ENCODE data around the gene DGKB. TPM values are rescaled to one million over a fixed set of nuclear protein-coding genes. Genes with fewer than 3 reads are reported as not detected.

DGKB gene
- polyA plus RNA-seq (ENCODE audit: insufficient read length in 3 of 3): 1 to 10 TPM; 2.3 to 3.3 (median 2.6) TPM
- long read RNA-seq, donor 1: 0 reads
- long read RNA-seq, donor 2: 0 reads
- long read RNA-seq, donor 3: 0 reads
- long read RNA-seq, donor 4: 0 reads
- long read RNA-seq, donor 5: 0 reads
- long read RNA-seq, donor 6: 0 reads
- long read RNA-seq, donor 7: 0 reads
- long read RNA-seq, donor 8: 0 reads
- long read RNA-seq, donor 9: 0 reads
- long read RNA-seq, donor 10: 0 reads
- long read RNA-seq, donor 11: 0 reads
- long read RNA-seq, donor 12: 0 reads
- long read RNA-seq, donor 13: 0 reads
- long read RNA-seq, donor 14: 0 reads
- long read RNA-seq, donor 15: 0 reads
- long read RNA-seq, donor 16: 0 reads

GRCh38 chr7:14902589-14903067, at the start of gene DGKB:
DGKB (minus strand) TSS chr7:14902751.
- DNase-seq: peak; percentile 36

- no peak for DNase-seq
These were observed 47.5 kb upstream of the DGKB start for GRCh38 chr7:14950013-14950412.

DNA sequence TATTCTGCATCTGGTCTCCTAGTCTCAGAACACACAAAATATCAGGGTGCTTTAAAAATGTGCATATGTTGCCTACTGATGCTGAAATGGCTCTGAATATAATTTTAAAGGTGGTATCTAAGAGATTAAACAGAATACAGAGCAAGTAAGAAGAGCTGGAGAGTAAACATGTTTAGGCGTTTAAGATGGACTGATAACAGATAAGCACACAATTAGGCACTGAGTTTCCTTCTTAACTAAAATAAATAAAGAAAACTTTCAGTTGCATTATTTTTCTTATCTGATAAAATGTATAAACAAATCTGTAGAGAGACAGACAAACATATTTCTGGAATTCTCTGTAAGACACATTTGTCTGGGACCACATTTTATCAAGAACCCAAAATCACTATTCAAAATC, 35.6 kb upstream of the DGKB start:
- no peak for DNase-seq

- DNase-seq: no peak
These were observed 35.0 kb upstream of the DGKB start for GRCh38 chr7:14937581-14937980.

- DNase-seq: peak; percentile 80
These were observed 34.0 kb upstream of the DGKB start for GRCh38 chr7:14936554-14936953.

DNA sequence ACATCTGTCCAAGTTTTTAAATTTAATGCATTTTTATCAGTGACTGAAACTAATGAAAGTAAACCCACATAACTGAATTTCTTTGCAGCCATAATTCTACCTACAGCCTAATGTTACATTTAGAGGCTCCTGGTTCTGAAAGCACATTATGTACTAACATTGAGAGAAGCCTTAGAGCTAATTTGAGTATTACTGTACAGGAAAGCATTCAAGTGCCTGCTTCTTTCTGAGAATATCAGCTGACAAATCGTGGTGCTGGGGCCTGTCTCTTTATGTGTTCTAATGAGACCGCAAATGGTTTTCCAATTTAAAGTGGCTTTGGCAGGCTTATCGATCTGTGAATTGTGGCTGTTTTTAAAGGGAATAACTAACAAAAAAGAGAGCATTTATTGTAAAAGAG, 32.3 kb upstream of the DGKB start:
- DNase-seq: no peak

- no peak for DNase-seq
These were observed 29.1 kb upstream of the DGKB start for GRCh38 chr7:14931511-14932215.

DNA sequence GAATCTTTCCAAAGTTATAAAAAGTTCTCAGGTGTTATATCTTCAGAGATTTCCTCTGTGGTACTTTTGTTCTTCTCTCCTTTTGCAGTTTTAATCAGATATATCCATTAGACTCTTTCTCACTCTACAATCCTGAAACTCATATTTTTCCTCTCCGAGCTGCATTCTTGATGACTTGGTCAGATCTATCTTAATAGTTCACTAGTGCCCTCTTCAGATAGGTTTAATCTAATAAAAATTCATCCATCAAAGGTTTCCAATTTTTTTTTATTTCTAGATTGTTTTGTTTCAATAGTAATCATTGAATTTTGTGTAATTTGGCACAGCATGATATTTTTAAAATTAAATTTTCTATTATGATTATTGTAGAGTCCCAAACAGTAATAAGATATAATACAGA, 21.8 kb upstream of the DGKB start:
- no peak for DNase-seq

DNA sequence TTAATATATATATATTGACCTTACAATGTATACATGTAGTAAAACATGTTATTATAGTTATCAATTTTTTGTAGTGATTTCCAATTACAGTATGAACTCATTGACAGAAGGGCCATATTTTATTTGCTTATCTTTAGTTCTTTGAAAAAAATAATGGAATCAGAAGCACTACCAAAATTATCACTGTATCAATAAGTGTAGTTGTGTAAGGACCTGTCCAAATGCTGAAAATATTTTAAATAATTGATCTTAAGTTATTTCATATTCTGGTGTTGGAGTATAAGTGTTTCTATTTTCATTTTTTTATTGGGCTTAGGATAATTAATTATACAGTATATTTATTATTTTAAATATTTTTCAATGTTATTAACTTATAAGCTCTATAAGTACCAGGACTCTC, 8.5 kb upstream of the DGKB start:
- no peak for DNase-seq

DNA sequence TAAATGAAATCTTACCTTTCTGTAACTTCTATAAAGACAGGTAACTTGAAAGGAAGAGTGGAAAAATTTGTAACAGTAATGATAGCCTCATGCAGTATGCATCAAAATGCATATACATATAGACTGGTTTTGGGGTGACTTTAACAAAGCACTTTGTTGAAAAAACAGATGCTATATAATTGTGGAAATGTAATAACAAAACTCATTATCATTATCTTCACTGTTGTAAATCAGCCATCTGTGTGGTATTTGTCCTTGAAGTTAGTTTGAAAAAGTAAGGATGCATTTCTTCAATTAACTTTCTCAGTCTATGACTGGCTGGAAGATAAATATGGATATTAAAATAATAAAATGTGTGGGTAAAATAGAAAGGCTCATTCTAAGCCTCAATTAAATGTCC, 6.1 kb upstream of the DGKB start:
- DNase-seq: no peak

GRCh38 chr7:14905764-14906163, 3.2 kb upstream of the DGKB start:
- DNase-seq: no peak

GRCh38 chr7:14900051-14900450, 2.5 kb downstream of the DGKB start:
- DNase-seq: no peak

DNA sequence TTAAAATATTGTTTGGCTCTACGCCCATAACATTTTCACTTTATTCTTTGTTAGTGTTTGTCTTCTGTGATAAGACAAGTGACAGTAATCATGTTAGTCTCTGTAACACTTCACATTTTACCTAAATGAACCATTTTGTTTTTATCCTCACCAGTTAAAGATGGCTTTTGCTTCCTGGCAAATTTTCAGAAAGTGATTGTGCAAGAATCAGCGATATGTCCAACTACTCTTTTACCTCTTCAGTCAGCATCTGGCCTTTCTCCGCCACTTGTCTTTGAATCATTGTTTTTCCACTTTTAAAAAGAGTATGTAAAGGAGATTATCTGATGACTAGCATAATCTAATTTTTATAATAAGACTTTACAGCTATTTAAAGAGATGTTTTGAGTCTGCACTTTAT, 3.5 kb downstream of the DGKB start:
- DNase-seq: no peak

DNA sequence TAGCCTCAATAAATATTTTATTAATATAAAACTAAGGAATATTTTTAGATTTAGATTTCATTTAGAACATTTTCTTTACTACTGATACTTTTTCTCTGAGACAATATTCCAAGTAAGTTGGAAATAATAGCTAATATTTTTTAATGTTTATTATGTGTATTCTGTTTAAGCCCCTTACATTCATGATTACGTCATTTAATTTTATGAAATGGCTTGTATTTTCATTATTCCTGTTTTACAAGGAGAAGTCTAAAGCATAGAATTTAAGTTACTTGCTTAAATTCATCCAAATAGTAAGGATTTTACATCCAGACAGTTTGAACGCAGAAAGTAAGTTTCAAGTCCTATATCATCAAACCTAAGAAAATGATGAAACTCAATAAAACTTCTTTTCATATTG, 6.1 kb downstream of the DGKB start:
- DNase-seq: no peak

DNA sequence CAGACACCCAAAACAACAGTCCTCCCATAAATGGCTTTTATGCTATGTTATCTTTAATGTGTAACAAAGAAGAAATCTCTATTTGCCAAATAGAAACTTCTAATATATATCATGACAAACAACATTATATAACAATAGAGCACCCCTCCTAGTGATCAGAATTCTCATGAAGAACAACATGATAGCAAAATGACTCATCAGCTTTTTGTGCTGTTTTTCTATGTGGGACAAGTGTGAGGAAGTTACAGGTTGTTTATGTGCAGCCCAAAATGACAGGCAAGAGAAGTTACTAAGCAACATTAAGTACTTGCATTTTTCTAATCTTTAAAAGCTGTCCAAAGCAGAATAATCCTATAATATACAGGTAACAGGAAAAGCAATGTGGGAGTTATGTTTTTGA, 7.7 kb downstream of the DGKB start:
- DNase-seq: no peak

GRCh38 chr7:14892961-14893360, 9.6 kb downstream of the DGKB start:
- DNase-seq: no peak

DNA sequence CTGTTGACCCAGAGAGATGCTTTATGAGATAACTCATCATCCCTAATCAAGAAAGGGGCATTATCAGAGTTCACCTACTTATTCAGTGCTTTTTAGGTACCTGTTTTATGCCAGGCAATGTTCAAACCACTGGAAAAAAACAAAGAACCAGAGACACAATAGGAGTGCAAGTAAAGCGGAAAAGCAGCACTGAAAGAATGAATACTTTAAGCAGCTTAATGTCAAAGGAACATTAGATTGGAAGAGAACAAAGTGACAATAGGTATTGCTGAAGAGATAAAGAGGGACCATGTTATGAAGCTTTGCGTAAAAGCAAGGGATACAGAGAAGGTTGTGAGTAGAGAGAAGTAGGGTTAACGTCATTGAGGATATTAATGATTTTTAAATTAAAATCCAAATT, 11.3 kb downstream of the DGKB start:
- no peak for DNase-seq

GRCh38 chr7:14888962-14889361, 13.6 kb downstream of the DGKB start:
- DNase-seq: no peak

DNA sequence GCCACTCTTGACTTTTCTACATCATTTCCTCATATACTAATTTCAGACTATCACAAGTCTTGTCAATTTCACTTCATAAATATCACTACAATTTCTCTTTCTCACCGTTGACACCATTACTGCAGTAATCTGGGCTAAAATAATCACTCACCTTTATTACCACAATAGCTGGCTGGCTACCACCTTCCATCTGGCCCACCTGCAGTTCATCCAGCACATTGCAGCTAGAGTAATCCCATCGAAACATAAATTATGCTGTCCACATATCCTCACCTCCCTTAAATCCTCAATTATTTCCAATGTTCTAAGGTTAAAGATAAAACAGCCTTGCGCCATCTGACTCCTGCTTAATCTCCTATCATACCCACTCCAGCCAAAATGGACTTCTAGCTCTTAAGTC, 16.0 kb downstream of the DGKB start:
- DNase-seq: no peak

DNA sequence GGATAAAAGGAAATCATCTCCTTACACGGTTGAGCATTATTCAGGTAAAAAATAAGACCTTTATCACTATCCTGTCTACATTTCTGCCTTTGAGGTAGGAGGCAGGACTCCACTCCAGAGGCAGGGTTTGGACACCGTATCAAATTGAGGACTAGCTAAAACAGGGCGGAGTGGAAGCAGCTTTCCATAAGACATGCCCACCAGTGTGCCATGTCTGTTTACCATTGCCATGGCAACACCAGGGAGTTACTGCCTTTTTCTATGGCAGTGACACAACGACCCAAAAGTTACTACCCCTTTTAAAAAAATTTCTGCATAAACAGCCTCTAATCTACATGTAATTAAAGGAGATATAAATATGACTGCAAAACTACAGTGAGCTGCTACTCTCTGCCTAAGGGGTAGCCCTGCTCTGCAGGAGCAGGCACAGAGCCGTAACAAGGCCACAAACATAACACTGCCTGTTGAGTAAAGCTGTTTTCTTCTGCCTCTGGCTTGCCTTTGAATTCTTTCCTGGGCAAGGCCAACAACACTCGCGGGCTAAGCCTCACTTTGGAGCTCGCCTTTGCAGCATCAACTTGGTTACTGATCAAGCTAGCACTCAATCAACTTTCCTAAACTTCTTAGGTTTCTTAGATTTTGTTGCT, 26.5 kb downstream of the DGKB start:
- DNase-seq: no peak

- no peak for DNase-seq
These were observed 30.7 kb downstream of the DGKB start for GRCh38 chr7:14871880-14872279.

DNA sequence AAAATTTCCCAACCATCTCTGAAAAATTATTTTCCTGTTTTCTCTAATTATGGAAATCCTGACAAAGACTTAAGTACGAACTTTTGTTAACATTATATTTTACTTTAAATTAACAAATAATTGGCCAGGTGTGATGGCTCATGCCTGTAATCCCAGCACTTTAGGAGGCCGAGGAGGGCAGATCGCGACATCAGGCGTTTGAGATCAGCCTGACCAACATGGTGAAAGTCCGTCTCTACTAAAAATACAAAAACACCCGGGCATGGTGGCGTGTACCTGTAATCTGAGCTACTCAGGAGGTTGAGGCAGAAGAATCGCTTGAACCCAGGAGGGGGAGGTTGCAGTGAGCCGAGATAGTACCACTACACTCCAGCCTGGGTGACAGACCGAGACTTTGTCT, 32.2 kb downstream of the DGKB start:
- no peak for DNase-seq

DNA sequence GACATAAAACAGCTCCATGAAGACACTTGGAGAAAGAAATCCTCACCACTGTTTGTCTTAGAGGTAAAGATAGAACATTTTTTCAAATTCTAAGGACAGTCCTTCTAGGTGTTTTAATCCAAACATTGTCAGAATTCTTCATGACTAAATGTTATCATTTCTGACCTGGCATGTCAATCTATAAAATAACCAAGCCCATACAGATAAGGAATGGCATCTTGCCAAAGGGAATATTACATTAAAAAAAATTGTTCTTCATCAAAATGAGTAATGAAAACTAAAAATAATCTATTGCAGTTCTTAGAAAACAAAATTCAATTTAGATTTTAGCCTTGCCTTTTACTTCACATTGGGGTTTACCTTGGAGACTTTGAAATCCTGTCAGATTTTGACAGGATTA, 33.6 kb downstream of the DGKB start:
- no peak for DNase-seq
